GM19099 (cell line): ENCODE data around the gene GAR1.
A peak's percentile ranks its signal among the peaks of the same experiment; 100 is the strongest.

Experiments used
- POLR2A ChIP-seq: IDR thresholded peaks from 3 replicates; pipeline ENCODE4 v1.6.1; 2011; ENCODE audit warnings: low read depth; ENCODE audit not compliant: insufficient read length; ENCODE audit errors: extremely low read depth

The GAR1 gene

DNA sequence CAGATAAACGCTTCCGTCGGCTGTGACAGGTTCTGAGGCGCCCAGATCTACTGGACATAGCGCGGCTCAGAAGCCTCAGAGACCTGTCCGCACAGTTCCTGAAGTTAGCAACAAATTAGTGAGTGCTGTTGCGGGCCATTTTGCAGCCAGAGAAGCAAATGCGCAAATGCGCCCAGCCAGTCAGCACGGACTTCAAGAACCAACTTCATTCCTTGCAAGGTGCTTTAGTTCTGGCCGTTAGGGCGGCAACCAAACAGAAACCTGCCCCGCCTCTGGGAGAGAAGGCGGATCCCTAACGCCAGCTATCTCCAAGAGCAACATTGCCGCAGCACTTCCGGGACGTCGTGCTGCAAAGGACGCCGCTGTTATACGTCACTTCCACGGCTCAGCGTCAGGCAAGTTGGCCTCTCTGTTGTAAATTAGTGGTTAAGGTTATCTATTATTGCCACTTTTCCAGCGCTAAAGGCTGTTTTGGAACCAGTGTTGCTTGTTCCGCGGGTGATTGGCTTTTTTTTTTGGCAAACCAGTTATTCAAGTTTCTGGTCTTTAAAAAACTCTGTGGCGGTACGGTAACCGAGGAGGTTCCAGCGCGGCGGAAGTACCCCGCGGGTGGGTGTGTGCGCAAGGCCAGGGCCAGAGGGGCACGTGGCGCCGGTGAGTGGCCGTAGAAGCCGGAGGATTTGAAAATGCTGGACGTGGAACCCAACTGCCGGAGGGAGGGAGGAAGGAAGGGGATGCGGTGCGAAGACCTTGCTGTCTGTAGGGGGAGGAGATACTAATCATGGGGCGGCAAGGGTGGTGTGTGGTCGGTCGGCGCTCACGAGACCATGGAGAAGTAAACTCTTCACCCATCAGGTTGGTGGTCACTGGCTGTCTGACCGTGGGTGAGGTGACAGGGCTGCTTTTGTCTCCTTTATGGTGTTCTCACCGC is at the start of gene GAR1:
Gene GAR1, plus strand, starts transcription at position 612 of the 931 bp plus-strand sequence. CDS start 403 bp downstream, outside the sequence.
- peak; percentile 68 for TF ChIP-seq POLR2A

GRCh38 chr4:109786846-109787245 is 28.7 kb upstream of the GAR1 start:
- TF ChIP-seq POLR2A: no peak

- no peak for TF ChIP-seq POLR2A
Measured at GRCh38 chr4:109787807-109788206, 27.8 kb upstream of the GAR1 start.

GRCh38 chr4:109795059-109795458 is 20.5 kb upstream of the GAR1 start:
- no peak for TF ChIP-seq POLR2A

- TF ChIP-seq POLR2A: no peak
Measured at GRCh38 chr4:109798866-109799265, 16.7 kb upstream of the GAR1 start.

GRCh38 chr4:109801099-109801789 is 14.3 kb upstream of the GAR1 start:
- no peak for TF ChIP-seq POLR2A

GRCh38 chr4:109801895-109802319 is 13.7 kb upstream of the GAR1 start, which contains the start of gene CFI:
CFI (minus strand) TSS chr4:109801999; CDS start chr4:109801971, 28 bp downstream.
- no peak for TF ChIP-seq POLR2A

- no peak for TF ChIP-seq POLR2A
Measured at GRCh38 chr4:109803924-109804571, 11.5 kb upstream of the GAR1 start.

DNA sequence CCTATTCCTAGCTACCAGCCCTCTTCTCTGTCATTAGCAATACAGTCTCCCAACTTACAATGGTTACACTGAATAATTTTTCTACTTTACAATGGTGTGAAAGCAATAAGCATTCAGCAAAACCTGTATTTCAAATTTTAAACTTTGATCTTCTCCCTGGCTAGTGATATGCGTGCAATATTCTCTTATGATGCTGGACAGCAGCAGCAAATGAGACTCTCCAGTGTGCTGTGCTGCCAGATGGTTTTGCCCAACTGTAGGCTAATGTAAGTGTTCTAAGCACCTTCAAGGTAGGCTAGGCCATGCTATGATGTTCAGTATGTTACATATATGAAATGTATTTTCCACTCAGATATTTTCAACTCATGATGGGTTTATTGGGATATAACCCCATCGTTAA is 5.9 kb upstream of the GAR1 start:
- no peak for TF ChIP-seq POLR2A

DNA sequence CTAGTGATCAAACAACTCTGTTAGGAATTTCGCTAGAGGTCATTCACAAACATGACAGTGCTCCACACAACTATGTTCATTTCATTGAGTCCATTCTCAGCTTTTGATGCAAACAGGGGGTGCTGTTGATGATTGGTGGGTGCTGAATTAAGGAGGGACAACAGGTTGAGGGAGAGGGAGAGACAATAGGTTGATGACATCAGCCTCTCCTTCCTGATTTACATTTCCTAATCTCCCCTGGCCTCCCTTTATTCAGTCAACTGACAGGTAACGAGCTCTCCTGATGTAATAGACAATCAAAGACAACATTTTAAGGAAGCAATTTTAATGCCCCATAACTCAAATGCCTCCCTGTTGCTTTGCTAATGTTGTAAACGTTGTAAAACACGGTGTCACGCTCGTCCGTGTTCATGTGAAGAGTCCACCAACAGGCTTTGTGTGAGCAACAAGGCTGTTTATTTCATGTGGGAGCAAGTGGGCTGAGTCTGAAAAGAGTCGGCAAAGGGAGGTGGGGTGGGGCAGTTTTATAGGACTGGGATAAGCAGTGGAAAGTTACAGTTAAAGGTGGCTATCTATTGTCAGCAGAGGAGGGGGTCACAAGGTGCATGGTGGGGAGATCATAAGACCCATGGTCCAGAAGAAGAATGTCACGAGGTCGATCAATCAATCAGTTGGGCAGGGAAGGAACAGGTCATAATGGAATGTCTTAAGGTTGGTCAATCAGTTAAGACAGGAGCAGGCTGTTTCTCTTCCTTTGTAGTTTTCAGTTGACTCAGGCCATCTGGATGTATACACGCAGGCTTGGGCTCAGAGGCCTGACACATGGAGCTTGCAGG is 4.8 kb upstream of the GAR1 start:
- no peak for TF ChIP-seq POLR2A

GRCh38 chr4:109811707-109812106 is 3.9 kb upstream of the GAR1 start:
- no peak for TF ChIP-seq POLR2A

DNA sequence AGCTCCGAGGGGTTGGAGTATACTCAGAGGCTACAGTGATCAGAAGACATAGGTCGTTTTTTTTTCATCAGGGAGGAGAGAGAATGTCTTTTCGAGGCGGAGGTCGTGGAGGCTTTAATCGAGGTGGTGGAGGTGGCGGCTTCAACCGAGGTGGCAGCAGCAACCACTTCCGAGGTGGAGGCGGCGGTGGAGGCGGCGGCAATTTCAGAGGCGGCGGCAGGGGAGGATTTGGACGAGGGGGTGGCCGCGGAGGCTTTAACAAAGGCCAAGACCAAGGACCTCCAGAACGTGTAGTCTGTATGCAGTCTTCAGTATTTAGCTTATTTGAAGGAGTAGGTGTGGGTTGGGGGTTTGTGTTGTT is 500 bp downstream of the GAR1 start:
- no peak for TF ChIP-seq POLR2A

GRCh38 chr4:109816894-109817293 is 1.3 kb downstream of the GAR1 start:
- TF ChIP-seq POLR2A: no peak

GRCh38 chr4:109818268-109818667 is 2.7 kb downstream of the GAR1 start:
- no peak for TF ChIP-seq POLR2A
